Activated CD4-positive, alpha-beta T cell treated with anti-CD3 and anti-CD28 coated beads, Interleukin-2, amount 50 U/mL, for 1 hour (primary cell): Measurements from ENCODE around the gene TACO1.
A peak's percentile ranks its signal among the peaks of the same experiment; 100 is the strongest.

Experiments used
- DNase-seq: peaks from one replicate; pipeline ENCODE4 v3.0.0-alpha.2; 2020

The TACO1 gene

GRCh38 chr17:63600569-63601438 is at the start of gene TACO1:
TACO1 (plus strand) TSS chr17:63600895; CDS start chr17:63601084, 189 bp downstream.
- peak; percentile 77 for DNase-seq

- no peak for DNase-seq
Measured at GRCh38 chr17:63552211-63552610, 48.5 kb upstream of the TACO1 start.

GRCh38 chr17:63555500-63556156 is 45.1 kb upstream of the TACO1 start:
- no peak for DNase-seq

GRCh38 chr17:63557416-63557815 is 43.3 kb upstream of the TACO1 start:
- no peak for DNase-seq

- no peak for DNase-seq
Measured at GRCh38 chr17:63558441-63558840, 42.3 kb upstream of the TACO1 start.

DNA sequence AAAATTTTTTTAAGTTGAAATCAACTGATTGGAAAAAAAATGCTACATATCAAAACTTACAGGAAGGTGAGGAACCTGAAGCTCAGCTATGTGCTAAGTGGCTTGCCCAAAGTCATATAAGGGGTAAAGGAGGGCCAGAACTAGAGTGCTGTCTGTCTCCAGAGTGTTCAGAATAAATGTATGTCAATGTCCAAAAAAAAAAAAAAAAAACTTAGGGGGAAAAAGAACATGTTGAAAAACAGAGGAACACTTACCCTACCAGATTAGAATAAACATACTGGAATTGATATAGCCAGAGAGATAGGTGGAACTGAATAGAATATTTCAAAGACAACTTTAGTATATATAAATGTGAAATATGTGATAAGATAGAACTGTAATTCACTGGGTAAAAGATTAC is 38.9 kb upstream of the TACO1 start:
- DNase-seq, result no peak

- no peak for DNase-seq
Measured at GRCh38 chr17:63563339-63563738, 37.4 kb upstream of the TACO1 start.

GRCh38 chr17:63564562-63564961 is 36.1 kb upstream of the TACO1 start:
- DNase-seq, result no peak

- DNase-seq, result no peak
Measured at GRCh38 chr17:63567229-63567628, 33.5 kb upstream of the TACO1 start.

DNA sequence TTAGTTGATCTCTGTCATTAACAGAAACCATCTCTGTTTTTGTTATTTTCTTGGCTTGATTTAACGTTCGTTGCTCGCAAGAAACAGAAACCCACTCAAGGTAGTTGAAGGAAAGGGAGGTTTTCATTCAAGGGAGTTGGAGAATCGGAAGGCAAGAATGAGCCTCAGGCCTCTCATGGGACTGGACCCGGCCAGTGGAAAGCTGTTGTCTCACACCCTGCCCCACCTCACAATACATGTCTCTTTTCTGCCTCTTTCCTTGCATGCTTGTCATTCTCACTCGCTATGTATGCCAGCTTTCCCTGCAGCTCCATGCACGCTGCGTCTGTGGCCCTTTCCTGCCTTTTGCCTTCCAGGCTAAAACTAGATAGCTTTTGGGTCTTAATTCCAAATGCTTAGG is 32.1 kb upstream of the TACO1 start:
- no peak for DNase-seq

DNA sequence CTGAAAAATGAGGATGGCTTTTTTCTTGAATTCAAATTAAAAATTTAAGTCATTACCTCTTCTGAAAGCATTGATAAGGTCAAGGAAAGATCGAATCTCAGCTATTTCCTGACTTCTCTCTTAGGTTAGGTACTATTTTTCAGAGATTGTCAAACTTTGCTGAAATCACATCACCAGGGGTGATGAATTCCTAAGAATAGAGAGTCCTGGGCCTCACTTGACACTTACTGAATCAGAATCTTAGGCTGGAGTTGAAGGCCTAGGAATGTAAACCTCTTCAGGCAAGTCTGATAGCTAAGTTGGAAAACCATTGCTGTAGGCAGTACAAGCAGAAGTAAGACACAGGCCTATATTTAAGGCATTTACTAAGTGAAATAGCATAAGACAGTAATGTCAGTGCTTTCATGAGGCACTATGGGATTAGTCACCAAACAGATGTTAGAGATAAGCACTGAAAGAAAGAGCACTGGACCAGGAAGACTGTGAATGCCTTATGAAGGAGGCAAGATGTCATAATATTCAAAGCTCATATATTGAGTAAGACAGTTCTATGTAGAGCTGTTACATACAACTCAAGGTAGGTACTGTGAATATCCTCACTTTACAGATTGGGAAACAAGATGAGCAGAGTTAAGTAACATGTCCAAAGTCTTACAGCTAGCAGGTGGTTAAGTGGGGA is 28.9 kb upstream of the TACO1 start:
- DNase-seq, result no peak

- DNase-seq, result no peak
Measured at GRCh38 chr17:63573634-63574033, 27.1 kb upstream of the TACO1 start.

- no peak for DNase-seq
Measured at GRCh38 chr17:63578027-63578768, 22.5 kb upstream of the TACO1 start.

- DNase-seq, result no peak
Measured at GRCh38 chr17:63578769-63579111, 22.0 kb upstream of the TACO1 start.

GRCh38 chr17:63579633-63580032 is 21.1 kb upstream of the TACO1 start:
- DNase-seq, result no peak

GRCh38 chr17:63587770-63588169 is 12.9 kb upstream of the TACO1 start:
- DNase-seq, result no peak

DNA sequence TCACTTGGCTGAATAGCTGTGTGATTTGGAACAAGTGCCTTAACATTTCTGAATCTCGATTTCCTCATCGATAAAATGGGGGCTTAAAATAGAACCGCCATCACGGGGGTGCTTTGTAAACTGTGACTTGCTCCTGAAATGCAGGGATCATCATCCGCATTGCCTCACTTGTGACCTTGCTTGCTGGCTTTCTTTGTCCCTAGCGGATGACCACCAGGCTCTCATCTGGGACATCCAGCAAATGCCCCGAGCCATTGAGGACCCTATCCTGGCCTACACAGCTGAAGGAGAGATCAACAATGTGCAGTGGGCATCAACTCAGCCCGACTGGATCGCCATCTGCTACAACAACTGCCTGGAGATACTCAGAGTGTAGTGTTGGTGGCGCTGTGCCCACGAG is 11.9 kb upstream of the TACO1 start:
- DNase-seq, result no peak

DNA sequence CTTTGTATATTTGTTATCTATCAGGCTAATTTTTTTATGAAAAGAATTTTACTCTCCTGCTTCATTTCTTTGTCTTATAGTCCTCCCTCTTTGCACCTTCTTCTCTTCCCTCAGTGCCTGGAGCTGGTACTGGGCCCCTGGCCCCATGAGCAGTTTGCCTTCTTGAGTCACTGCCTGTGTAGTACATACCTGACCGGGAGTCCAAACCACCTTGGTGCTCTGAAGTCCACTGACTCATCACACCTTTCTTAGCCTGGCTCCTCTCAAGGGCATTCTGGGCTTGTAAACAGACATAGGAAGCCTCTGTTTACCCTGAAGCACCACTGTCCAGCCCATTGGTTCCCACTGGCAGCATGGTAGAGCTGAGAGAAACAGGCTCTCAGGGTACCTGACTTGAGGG is 11.0 kb upstream of the TACO1 start:
- DNase-seq, result no peak

GRCh38 chr17:63592797-63593196 is 7.9 kb upstream of the TACO1 start:
- DNase-seq, result no peak

GRCh38 chr17:63595132-63595531 is 5.6 kb upstream of the TACO1 start:
- DNase-seq, result no peak

GRCh38 chr17:63596856-63597586 is 3.7 kb upstream of the TACO1 start:
- no peak for DNase-seq

GRCh38 chr17:63598281-63598680 is 2.4 kb upstream of the TACO1 start:
- DNase-seq, result no peak
